Esophagus squamous epithelium (tissue), 4 donors: Measurements from ENCODE around the gene SGCB.
"Not testable (repeated sequence)": the region's sequence is repeated elsewhere in the genome, so short reads cannot be mapped to it uniquely, and the experiment has no call there.

Source experiments
- POLR2A ChIP-seq, 4 donors: fragments of 450-650 bp; IDR thresholded peaks; one replicate each; pipeline ENCODE4 v1.6.1; 2017; ENCODE audit warnings: antibody characterized with exemption in 4 of 4, mild to moderate bottlenecking in 4 of 4, moderate library complexity in 3 of 4
- TF ChIP-seq, protein P1 (sequence below), 6 experiments: fragments of 450-650 bp in 4 of 6; fragments of 200-600 bp in 2 of 6; sonication (generic) in 2 of 6; IDR thresholded peaks; one replicate each; pipeline ENCODE4 v1.5.1; 2016 to 2019; ENCODE audit warnings: antibody characterized with exemption in 6 of 6, mild to moderate bottlenecking in 4 of 6, moderate library complexity in 4 of 6

DNA sequence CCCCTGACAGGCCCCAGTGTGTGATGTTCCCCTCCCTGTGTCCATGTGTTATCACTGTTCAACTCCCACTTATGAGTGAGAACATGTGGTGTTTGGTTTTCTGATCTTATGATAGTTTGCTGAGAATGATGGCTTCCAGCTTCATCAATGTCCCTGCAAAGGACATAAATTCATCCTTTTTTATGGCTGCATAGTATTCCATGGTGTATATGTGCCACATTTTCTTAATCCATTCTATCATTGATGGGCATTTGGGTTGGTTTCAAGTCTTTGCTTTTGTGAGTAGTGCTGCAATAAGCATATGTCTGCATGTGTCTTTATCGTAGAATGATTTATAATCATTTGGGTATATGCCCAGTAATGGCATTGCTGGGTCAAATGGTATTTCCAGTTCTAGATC lies 48.3 kb upstream of the SGCB start:
- TF ChIP-seq, protein P1, sequence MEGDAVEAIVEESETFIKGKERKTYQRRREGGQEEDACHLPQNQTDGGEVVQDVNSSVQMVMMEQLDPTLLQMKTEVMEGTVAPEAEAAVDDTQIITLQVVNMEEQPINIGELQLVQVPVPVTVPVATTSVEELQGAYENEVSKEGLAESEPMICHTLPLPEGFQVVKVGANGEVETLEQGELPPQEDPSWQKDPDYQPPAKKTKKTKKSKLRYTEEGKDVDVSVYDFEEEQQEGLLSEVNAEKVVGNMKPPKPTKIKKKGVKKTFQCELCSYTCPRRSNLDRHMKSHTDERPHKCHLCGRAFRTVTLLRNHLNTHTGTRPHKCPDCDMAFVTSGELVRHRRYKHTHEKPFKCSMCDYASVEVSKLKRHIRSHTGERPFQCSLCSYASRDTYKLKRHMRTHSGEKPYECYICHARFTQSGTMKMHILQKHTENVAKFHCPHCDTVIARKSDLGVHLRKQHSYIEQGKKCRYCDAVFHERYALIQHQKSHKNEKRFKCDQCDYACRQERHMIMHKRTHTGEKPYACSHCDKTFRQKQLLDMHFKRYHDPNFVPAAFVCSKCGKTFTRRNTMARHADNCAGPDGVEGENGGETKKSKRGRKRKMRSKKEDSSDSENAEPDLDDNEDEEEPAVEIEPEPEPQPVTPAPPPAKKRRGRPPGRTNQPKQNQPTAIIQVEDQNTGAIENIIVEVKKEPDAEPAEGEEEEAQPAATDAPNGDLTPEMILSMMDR (IDR thresholded peaks at IDR 0.05) = not testable (repeated sequence)
- TF ChIP-seq POLR2A (IDR thresholded peaks at IDR 0.05) = not testable (repeated sequence)
